Neuron (in vitro differentiated cells): ENCODE measurements around the gene MILR1.
A peak's percentile ranks its signal among the peaks of the same experiment; 100 is the strongest.

Experiments
- H2AFZ ChIP-seq: one replicate; pipeline ENCODE4 v1.6.1; 2013; ENCODE audit warnings: low read depth, mild to moderate bottlenecking, inconsistent platforms, low read length, moderate library complexity
- H3K27me3 ChIP-seq: one replicate; pipeline ENCODE4 v1.6.1; 2013; ENCODE audit warnings: low read length; ENCODE audit not compliant: insufficient read depth
- H3K36me3 ChIP-seq: one replicate; pipeline ENCODE4 v1.6.1; 2013; ENCODE audit warnings: low read length; ENCODE audit not compliant: insufficient read depth
- H3K4me1 ChIP-seq: one replicate; pipeline ENCODE4 v1.6.1; 2013; ENCODE audit warnings: low read length; ENCODE audit not compliant: insufficient read depth
- H3K4me3 ChIP-seq: 2 replicates; pipeline ENCODE4 v1.5.1; 2013; ENCODE audit warnings: mild to moderate bottlenecking, low read length, moderate library complexity
- H3K9me3 ChIP-seq: one replicate; pipeline ENCODE4 v1.6.1; 2013; ENCODE audit warnings: low read length

MILR1 gene

GRCh38 chr17:64503821-64504768 lies 55.2 kb downstream of the MILR1 start:
- Histone ChIP-seq H2AFZ (no peak overlapping the region), H3K4me1 (peaks cover 56% of the 10 kb centered on the region), H3K4me3 (peak overlapping the region; percentile 98), H3K9me3 (no peaks in the 10 kb centered on the region), H3K27me3 (no peaks in the 10 kb centered on the region), H3K36me3 (peaks cover 65% of the 10 kb centered on the region)

- Histone ChIP-seq H3K4me3 (peak overlapping the region; percentile 98), H3K9me3 (no peaks in the 10 kb centered on the region), H3K4me1 (peaks cover 49% of the 10 kb centered on the region), H3K36me3 (peaks cover 64% of the 10 kb centered on the region), H3K27me3 (no peaks in the 10 kb centered on the region), H2AFZ (no peak overlapping the region)
Observed at GRCh38 chr17:64504769-64505339, 55.9 kb downstream of the MILR1 start.

GRCh38 chr17:64505340-64506200 lies 56.7 kb downstream of the MILR1 start:
- H3K4me1 ChIP-seq: peaks cover 41% of the 10 kb centered on the region
- H2AFZ ChIP-seq: no peak overlapping the region
- H3K9me3 ChIP-seq: no peaks in the 10 kb centered on the region
- peaks cover 64% of the 10 kb centered on the region for H3K36me3 ChIP-seq
- no peaks in the 10 kb centered on the region for H3K27me3 ChIP-seq
- H3K4me3 ChIP-seq: peak overlapping the region; percentile 98

GRCh38 chr17:64506201-64506575 lies 57.3 kb downstream of the MILR1 start, which contains the start of gene DDX5:
DDX5 (minus strand) TSS chr17:64506289; CDS start chr17:64506119, 170 bp downstream.
- H3K4me1 ChIP-seq: peaks cover 35% of the 10 kb centered on the region
- peak within 1 kb of the TSS; percentile 11 for H2AFZ ChIP-seq
- no peaks in the 10 kb centered on the region for H3K27me3 ChIP-seq
- peaks cover 60% of the 10 kb centered on the region for H3K36me3 ChIP-seq
- H3K9me3 ChIP-seq: no peaks in the 10 kb centered on the region
- peak within 1 kb of the TSS; percentile 98 for H3K4me3 ChIP-seq

GRCh38 chr17:64506576-64507412 lies 57.9 kb downstream of the MILR1 start, which contains the start of gene CEP95:
CEP95 (plus strand) TSS chr17:64506977; CDS start chr17:64507098, 121 bp downstream.
- Histone ChIP-seq H3K4me3 (peak within 1 kb of the TSS; percentile 98), H3K4me1 (peaks cover 29% of the 10 kb centered on the region), H3K9me3 (no peaks in the 10 kb centered on the region), H3K27me3 (no peaks in the 10 kb centered on the region), H2AFZ (peak within 1 kb of the TSS; percentile 11), H3K36me3 (peaks cover 58% of the 10 kb centered on the region)

- peaks cover 57% of the 10 kb centered on the region for H3K36me3 ChIP-seq
Observed at GRCh38 chr17:64507413-64507782, 58.5 kb downstream of the MILR1 start.

GRCh38 chr17:64508683-64509082 lies 59.8 kb downstream of the MILR1 start:
- Histone ChIP-seq H3K4me3 (peak overlapping the region; percentile 98), H3K4me1 (peaks cover 14% of the 10 kb centered on the region), H3K27me3 (no peaks in the 10 kb centered on the region), H3K36me3 (peaks cover 57% of the 10 kb centered on the region), H2AFZ (no peak overlapping the region), H3K9me3 (no peaks in the 10 kb centered on the region)

More at GRCh38 chr17:64507413-64507782, 58.5 kb downstream of the MILR1 start:
- no peaks in the 10 kb centered on the region for H3K9me3 ChIP-seq
- H3K4me3 ChIP-seq: peak overlapping the region; percentile 98
- H3K27me3 ChIP-seq: no peaks in the 10 kb centered on the region
- H3K4me1 ChIP-seq: peaks cover 26% of the 10 kb centered on the region
- peak overlapping the region; percentile 11 for H2AFZ ChIP-seq

GRCh38 chr17:64509179-64509578 lies 60.3 kb downstream of the MILR1 start:
- Histone ChIP-seq H3K4me3 (no peak overlapping the region), H3K27me3 (no peaks in the 10 kb centered on the region), H2AFZ (no peak overlapping the region), H3K4me1 (peaks cover 10% of the 10 kb centered on the region), H3K9me3 (no peaks in the 10 kb centered on the region), H3K36me3 (peaks cover 57% of the 10 kb centered on the region)

- peaks cover 84% of the 10 kb centered on the region for H3K36me3 ChIP-seq
- H2AFZ ChIP-seq: no peak overlapping the region
- no peaks in the 10 kb centered on the region for H3K4me1 ChIP-seq
- H3K4me3 ChIP-seq: no peak overlapping the region
- H3K9me3 ChIP-seq: no peaks in the 10 kb centered on the region
- H3K27me3 ChIP-seq: no peaks in the 10 kb centered on the region
Observed at GRCh38 chr17:64515419-64515818, 66.5 kb downstream of the MILR1 start.

GRCh38 chr17:64515829-64516228 lies 66.9 kb downstream of the MILR1 start:
- H3K36me3 ChIP-seq: peaks cover 85% of the 10 kb centered on the region
- H2AFZ ChIP-seq: no peak overlapping the region
- no peak overlapping the region for H3K4me3 ChIP-seq
- H3K9me3 ChIP-seq: no peaks in the 10 kb centered on the region
- no peaks in the 10 kb centered on the region for H3K27me3 ChIP-seq
- H3K4me1 ChIP-seq: no peaks in the 10 kb centered on the region
